K562 (cell line): ENCODE data around the gene GAPVD1. TPM values are rescaled to one million over a fixed set of nuclear protein-coding genes. Genes with fewer than 3 reads are reported as not detected.

Experiments used
- CHD2 ChIP-seq: IDR thresholded peaks from 2 replicates; pipeline ENCODE4 v1.6.1; 2011; ENCODE audit warnings: low read depth, low read length
- EP400 ChIP-seq: fragments of 450-650 bp; IDR thresholded peaks from 2 replicates; pipeline ENCODE4 v1.6.1; 2017; ENCODE audit warnings: antibody characterized with exemption, mild to moderate bottlenecking, moderate library complexity
- HMG20A ChIP-seq: fragments of 450-650 bp; formaldehyde crosslinking; conservative IDR thresholded peaks from 2 replicates; pipeline ENCODE4 v1.4.0; 2020; ENCODE audit warnings: mild to moderate bottlenecking, mixed read lengths
- MTA1 ChIP-seq: fragments of 450-650 bp; IDR thresholded peaks from 2 replicates; pipeline ENCODE4 v1.6.1; 2017; ENCODE audit warnings: borderline replicate concordance
- NR2C2 ChIP-seq, 2 experiments: fragments of 200-800 bp in 1 of 2; sonication (Bioruptor generic) in 1 of 2; sonication (generic) in 1 of 2; formaldehyde crosslinking in 1 of 2; IDR thresholded peaks; 2 replicates each; pipeline versions ENCODE4 v1.6.1 to v1.8.0; 2016 to 2022; ENCODE audit warnings: mild to moderate bottlenecking in 1 of 2, missing compliant biosample characterization in 1 of 2, missing genetic modification characterization in 1 of 2, missing genetic modification reagents in 1 of 2
- ZBTB12 ChIP-seq: fragments of 250-450 bp; sonication (Bioruptor Pico); IDR thresholded peaks from 2 replicates; pipeline ENCODE4 v1.4.0; 2020
- ZFX ChIP-seq: sonication (generic); formaldehyde crosslinking; IDR thresholded peaks from 2 replicates; pipeline ENCODE4 v1.8.0; 2022; ENCODE audit warnings: mild to moderate bottlenecking, missing genetic modification reagents, moderate library complexity
- ZNF12 ChIP-seq: sonication (generic); formaldehyde crosslinking; IDR thresholded peaks from 2 replicates; pipeline ENCODE4 v1.4.0; 2020; ENCODE audit warnings: mild to moderate bottlenecking, missing genetic modification reagents
- polyA plus RNA-seq, 8 experiments: library from polyadenylated mRNA; depleted of rRNA in 4 of 8; stranded (reverse) in 5 of 8; unstranded in 3 of 8; fragments of >200 nt; fragmentation: Nextera tagmentation in 2 of 8; fragmentation: Illumina TruSeq in 1 of 8; extraction: Ambion mirVana in 2 of 8; extraction: Trizol in 1 of 8; gene quantifications; 2 replicates each; pipeline versions ENCODE4 v1.2.1 to v1.2.3, GENCODE V29; 2011 to 2014; ENCODE audit warnings: inconsistent platforms in 1 of 8, missing spikeins in 1 of 8
- total RNA-seq, 7 experiments: library from RNA; depleted of rRNA in 6 of 7; stranded (reverse); fragments of >200 nt in 6 of 7; fragmentation: Illumina TruSeq in 2 of 7; extraction: Trizol in 2 of 7; gene quantifications; 2 replicates each; pipeline versions ENCODE4 v1.2.1 to v1.2.3, GENCODE V29; 2011 to 2021; ENCODE audit warnings: low replicate concordance in 1 of 7
- TF ChIP-seq, protein P1 (sequence below): fragments of 450-650 bp; IDR thresholded peaks from 2 replicates; pipeline ENCODE4 v1.6.1; 2016; ENCODE audit warnings: mild to moderate bottlenecking
- TF ChIP-seq, protein P2 (sequence below): fragments of 450-650 bp; IDR thresholded peaks from 2 replicates; pipeline ENCODE4 v1.6.1; 2016; ENCODE audit warnings: mild to moderate bottlenecking, moderate library complexity

The GAPVD1 gene
- total and polyA plus RNA-seq, 9 of the 15 experiments (the other 6 are each of a cell fraction or from before 2014, with no cell fraction given): 9.5 to 66.1 (median 45.5) TPM

DNA sequence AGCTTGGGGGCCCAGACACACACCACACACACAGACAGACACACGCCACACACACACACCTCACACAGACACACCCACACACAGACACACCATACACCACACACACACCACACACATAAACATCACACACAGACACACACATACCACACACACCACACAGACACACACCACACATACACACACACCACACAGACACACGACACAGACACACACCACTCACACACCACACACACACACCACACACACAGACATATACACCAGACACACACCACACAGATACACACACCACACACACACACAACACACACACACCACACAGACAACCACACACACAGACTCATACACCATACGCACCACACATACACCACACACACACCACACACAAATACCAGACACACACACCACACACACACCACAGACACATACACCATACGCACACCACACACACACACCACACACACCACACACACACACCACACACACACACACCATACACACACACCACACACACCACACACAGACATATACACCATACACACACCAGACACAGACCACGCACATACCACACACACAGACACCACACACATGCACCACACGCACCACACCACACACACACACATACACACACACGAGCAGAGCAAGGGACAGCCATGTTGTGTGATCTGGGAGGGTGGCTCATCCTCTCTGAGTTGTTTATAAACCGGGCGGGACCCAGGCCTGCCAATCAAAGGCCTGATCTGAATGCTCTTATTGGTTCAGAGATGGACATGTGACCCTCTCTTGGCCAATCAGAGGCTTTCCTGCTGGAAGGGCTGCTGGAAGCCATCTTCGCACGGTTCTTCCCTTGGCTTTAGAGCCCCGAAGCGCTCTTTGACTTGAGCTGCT is 148.3 kb downstream of the GAPVD1 start (continued):
- peak; percentile 45; the same call in 1 of the 2 replicates for TF ChIP-seq NR2C2 (CRISPR knock-in tag; IDR thresholded peaks at IDR 0.05)
- no peak for TF ChIP-seq NR2C2 (tag; IDR thresholded peaks at IDR 0.05)
- TF ChIP-seq CHD2: peak; percentile 53
- no peak for TF ChIP-seq ZNF12
- peak; percentile 24; the same call in 1 of the 2 replicates for TF ChIP-seq ZBTB12
- TF ChIP-seq, protein P1, sequence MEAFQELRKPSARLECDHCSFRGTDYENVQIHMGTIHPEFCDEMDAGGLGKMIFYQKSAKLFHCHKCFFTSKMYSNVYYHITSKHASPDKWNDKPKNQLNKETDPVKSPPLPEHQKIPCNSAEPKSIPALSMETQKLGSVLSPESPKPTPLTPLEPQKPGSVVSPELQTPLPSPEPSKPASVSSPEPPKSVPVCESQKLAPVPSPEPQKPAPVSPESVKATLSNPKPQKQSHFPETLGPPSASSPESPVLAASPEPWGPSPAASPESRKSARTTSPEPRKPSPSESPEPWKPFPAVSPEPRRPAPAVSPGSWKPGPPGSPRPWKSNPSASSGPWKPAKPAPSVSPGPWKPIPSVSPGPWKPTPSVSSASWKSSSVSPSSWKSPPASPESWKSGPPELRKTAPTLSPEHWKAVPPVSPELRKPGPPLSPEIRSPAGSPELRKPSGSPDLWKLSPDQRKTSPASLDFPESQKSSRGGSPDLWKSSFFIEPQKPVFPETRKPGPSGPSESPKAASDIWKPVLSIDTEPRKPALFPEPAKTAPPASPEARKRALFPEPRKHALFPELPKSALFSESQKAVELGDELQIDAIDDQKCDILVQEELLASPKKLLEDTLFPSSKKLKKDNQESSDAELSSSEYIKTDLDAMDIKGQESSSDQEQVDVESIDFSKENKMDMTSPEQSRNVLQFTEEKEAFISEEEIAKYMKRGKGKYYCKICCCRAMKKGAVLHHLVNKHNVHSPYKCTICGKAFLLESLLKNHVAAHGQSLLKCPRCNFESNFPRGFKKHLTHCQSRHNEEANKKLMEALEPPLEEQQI: peak; percentile 44; the same call in 1 of the 2 replicates
- TF ChIP-seq ZFX (CRISPR knock-in tag): no peak
- peak; percentile 54; the same call in 1 of the 2 replicates for TF ChIP-seq EP400
- TF ChIP-seq, protein P2, sequence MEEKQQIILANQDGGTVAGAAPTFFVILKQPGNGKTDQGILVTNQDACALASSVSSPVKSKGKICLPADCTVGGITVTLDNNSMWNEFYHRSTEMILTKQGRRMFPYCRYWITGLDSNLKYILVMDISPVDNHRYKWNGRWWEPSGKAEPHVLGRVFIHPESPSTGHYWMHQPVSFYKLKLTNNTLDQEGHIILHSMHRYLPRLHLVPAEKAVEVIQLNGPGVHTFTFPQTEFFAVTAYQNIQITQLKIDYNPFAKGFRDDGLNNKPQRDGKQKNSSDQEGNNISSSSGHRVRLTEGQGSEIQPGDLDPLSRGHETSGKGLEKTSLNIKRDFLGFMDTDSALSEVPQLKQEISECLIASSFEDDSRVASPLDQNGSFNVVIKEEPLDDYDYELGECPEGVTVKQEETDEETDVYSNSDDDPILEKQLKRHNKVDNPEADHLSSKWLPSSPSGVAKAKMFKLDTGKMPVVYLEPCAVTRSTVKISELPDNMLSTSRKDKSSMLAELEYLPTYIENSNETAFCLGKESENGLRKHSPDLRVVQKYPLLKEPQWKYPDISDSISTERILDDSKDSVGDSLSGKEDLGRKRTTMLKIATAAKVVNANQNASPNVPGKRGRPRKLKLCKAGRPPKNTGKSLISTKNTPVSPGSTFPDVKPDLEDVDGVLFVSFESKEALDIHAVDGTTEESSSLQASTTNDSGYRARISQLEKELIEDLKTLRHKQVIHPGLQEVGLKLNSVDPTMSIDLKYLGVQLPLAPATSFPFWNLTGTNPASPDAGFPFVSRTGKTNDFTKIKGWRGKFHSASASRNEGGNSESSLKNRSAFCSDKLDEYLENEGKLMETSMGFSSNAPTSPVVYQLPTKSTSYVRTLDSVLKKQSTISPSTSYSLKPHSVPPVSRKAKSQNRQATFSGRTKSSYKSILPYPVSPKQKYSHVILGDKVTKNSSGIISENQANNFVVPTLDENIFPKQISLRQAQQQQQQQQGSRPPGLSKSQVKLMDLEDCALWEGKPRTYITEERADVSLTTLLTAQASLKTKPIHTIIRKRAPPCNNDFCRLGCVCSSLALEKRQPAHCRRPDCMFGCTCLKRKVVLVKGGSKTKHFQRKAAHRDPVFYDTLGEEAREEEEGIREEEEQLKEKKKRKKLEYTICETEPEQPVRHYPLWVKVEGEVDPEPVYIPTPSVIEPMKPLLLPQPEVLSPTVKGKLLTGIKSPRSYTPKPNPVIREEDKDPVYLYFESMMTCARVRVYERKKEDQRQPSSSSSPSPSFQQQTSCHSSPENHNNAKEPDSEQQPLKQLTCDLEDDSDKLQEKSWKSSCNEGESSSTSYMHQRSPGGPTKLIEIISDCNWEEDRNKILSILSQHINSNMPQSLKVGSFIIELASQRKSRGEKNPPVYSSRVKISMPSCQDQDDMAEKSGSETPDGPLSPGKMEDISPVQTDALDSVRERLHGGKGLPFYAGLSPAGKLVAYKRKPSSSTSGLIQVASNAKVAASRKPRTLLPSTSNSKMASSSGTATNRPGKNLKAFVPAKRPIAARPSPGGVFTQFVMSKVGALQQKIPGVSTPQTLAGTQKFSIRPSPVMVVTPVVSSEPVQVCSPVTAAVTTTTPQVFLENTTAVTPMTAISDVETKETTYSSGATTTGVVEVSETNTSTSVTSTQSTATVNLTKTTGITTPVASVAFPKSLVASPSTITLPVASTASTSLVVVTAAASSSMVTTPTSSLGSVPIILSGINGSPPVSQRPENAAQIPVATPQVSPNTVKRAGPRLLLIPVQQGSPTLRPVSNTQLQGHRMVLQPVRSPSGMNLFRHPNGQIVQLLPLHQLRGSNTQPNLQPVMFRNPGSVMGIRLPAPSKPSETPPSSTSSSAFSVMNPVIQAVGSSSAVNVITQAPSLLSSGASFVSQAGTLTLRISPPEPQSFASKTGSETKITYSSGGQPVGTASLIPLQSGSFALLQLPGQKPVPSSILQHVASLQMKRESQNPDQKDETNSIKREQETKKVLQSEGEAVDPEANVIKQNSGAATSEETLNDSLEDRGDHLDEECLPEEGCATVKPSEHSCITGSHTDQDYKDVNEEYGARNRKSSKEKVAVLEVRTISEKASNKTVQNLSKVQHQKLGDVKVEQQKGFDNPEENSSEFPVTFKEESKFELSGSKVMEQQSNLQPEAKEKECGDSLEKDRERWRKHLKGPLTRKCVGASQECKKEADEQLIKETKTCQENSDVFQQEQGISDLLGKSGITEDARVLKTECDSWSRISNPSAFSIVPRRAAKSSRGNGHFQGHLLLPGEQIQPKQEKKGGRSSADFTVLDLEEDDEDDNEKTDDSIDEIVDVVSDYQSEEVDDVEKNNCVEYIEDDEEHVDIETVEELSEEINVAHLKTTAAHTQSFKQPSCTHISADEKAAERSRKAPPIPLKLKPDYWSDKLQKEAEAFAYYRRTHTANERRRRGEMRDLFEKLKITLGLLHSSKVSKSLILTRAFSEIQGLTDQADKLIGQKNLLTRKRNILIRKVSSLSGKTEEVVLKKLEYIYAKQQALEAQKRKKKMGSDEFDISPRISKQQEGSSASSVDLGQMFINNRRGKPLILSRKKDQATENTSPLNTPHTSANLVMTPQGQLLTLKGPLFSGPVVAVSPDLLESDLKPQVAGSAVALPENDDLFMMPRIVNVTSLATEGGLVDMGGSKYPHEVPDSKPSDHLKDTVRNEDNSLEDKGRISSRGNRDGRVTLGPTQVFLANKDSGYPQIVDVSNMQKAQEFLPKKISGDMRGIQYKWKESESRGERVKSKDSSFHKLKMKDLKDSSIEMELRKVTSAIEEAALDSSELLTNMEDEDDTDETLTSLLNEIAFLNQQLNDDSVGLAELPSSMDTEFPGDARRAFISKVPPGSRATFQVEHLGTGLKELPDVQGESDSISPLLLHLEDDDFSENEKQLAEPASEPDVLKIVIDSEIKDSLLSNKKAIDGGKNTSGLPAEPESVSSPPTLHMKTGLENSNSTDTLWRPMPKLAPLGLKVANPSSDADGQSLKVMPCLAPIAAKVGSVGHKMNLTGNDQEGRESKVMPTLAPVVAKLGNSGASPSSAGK: peak; percentile 90
- no peak for TF ChIP-seq HMG20A (CRISPR knock-in tag)
- TF ChIP-seq MTA1: 0 out of 2 replicates have a peak, but pooled peaks have one; percentile 45
